Smooth muscle cell (in vitro differentiated cells): ENCODE results near the gene CORIN. TPM values are rescaled to one million over a fixed set of nuclear protein-coding genes. Genes with fewer than 3 reads are reported as not detected.

Experiments
- DNase-seq: peaks from one replicate; lab custom pipeline; 2025; ENCODE audit not compliant: unreplicated experiment; lab: John Stamatoyannopoulos, UW
- H2AFZ ChIP-seq: fragments of 200-600 bp; sonication (generic); 2 replicates; pipeline ENCODE4 v1.6.0; 2016; ENCODE audit warnings: antibody characterized with exemption, low read depth, mild to moderate bottlenecking
- H3F3A ChIP-seq: fragments of 200-600 bp; sonication (generic); 2 replicates; pipeline ENCODE4 v1.6.0; 2017; ENCODE audit warnings: antibody characterized with exemption, low read depth
- H3K27ac ChIP-seq: fragments of 200-600 bp; sonication (generic); 2 replicates; pipeline ENCODE4 v1.5.1; 2016; ENCODE audit warnings: low read depth, mild to moderate bottlenecking
- H3K27me3 ChIP-seq: fragments of 200-600 bp; sonication (generic); 2 replicates; pipeline ENCODE4 v1.6.1; 2016; ENCODE audit warnings: low read depth, mild to moderate bottlenecking
- H3K36me3 ChIP-seq: fragments of 200-600 bp; sonication (generic); 2 replicates; pipeline ENCODE4 v1.5.1; 2016; ENCODE audit warnings: low read depth
- H3K4me1 ChIP-seq: fragments of 200-600 bp; sonication (generic); 2 replicates; pipeline ENCODE4 v1.5.1; 2016; ENCODE audit warnings: low read depth
- H3K4me2 ChIP-seq: fragments of 200-600 bp; sonication (generic); 2 replicates; pipeline ENCODE4 v1.6.0; 2016; ENCODE audit warnings: mild to moderate bottlenecking
- H3K4me3 ChIP-seq: fragments of 200-600 bp; sonication (generic); 2 replicates; pipeline ENCODE4 v1.5.1; 2016; ENCODE audit warnings: mild to moderate bottlenecking
- H3K79me2 ChIP-seq: fragments of 200-600 bp; sonication (generic); 2 replicates; pipeline ENCODE4 v1.6.0; 2016; ENCODE audit warnings: low read depth, mild to moderate bottlenecking
- H3K9ac ChIP-seq: fragments of 200-600 bp; sonication (generic); 2 replicates; pipeline ENCODE4 v1.6.0; 2016; ENCODE audit warnings: low read depth
- H3K9me3 ChIP-seq: fragments of 200-600 bp; sonication (generic); replicated peaks from 2 replicates; pipeline ENCODE4 v1.5.1; 2016; ENCODE audit warnings: low read depth
- H4K20me1 ChIP-seq: fragments of 200-600 bp; sonication (generic); 2 replicates; pipeline ENCODE4 v1.6.0; 2016; ENCODE audit warnings: low read depth
- CTCF ChIP-seq: fragments of 200-600 bp; sonication (generic); IDR thresholded peaks from 2 replicates; pipeline ENCODE4 v1.5.1; 2017; ENCODE audit warnings: borderline replicate concordance, mild to moderate bottlenecking, antibody characterized with exemption; ENCODE audit not compliant: insufficient read depth, poor library complexity, severe bottlenecking
- WGBS: methylation state at CpG from one replicate; pipeline ENCODE4 v1.1.7; 2016; ENCODE audit warnings: low lambda C conversion rate; 5-methylcytosine and 5-hydroxymethylcytosine counted together
- polyA plus RNA-seq: library from polyadenylated mRNA; unstranded; fragments of >200 nt; fragmentation: Nextera tagmentation; extraction: Ambion mirVana; gene quantifications from 2 replicates; pipeline ENCODE4 v1.2.1, GENCODE V29; 2016
- total RNA-seq: library from RNA; depleted of rRNA; stranded (reverse); fragments of >200 nt; gene quantifications from 2 replicates; pipeline ENCODE4 v1.2.3, GENCODE V29; 2014

Gene CORIN
- total and polyA plus RNA-seq, 2 experiments from 2014 or later, result 0.27 to 1.8 TPM

- H2AFZ ChIP-seq, result no peak overlapping the region
- no peak overlapping the region for H3K9ac ChIP-seq
- no peaks in the 10 kb centered on the region for H3F3A ChIP-seq
- no peak overlapping the region for H3K4me3 ChIP-seq
- WGBS, result 97% methylated on average over 3 of the region's 3 CpGs
- H3K79me2 ChIP-seq, result no peaks in the 10 kb centered on the region
- no peaks in the 10 kb centered on the region for H3K36me3 ChIP-seq
- H3K9me3 ChIP-seq, result no peaks in the 10 kb centered on the region
- H3K4me1 ChIP-seq, result no peaks in the 10 kb centered on the region
- DNase-seq, result no peak
- H3K27me3 ChIP-seq, result no peaks in the 10 kb centered on the region
- H3K27ac ChIP-seq, result no peak overlapping the region
- no peak for TF ChIP-seq CTCF
- no peak overlapping the region for H3K4me2 ChIP-seq
- H4K20me1 ChIP-seq, result no peaks in the 10 kb centered on the region
Observed at GRCh38 chr4:47654972-47655693, 182.7 kb downstream of the CORIN start.

GRCh38 chr4:47652092-47652491, 185.8 kb downstream of the CORIN start:
- Histone ChIP-seq H2AFZ (no peak overlapping the region), H3K4me1 (no peaks in the 10 kb centered on the region), H3K4me3 (no peak overlapping the region), H3F3A (no peaks in the 10 kb centered on the region), H4K20me1 (no peaks in the 10 kb centered on the region), H3K27me3 (no peaks in the 10 kb centered on the region), H3K36me3 (no peaks in the 10 kb centered on the region), H3K4me2 (no peak overlapping the region), H3K27ac (no peak overlapping the region), H3K9me3 (no peaks in the 10 kb centered on the region), H3K9ac (no peak overlapping the region), H3K79me2 (no peaks in the 10 kb centered on the region)
- 75% methylated on average over 2 of the region's 2 CpGs for WGBS
- no peak for DNase-seq
- no peak for TF ChIP-seq CTCF

- no peak for TF ChIP-seq CTCF
- H3K4me2 ChIP-seq, result no peak overlapping the region
- H3K36me3 ChIP-seq, result no peaks in the 10 kb centered on the region
- no peaks in the 10 kb centered on the region for H3F3A ChIP-seq
- no peak overlapping the region for H3K27ac ChIP-seq
- no peaks in the 10 kb centered on the region for H3K4me1 ChIP-seq
- no peak for DNase-seq
- no peaks in the 10 kb centered on the region for H3K27me3 ChIP-seq
- H3K79me2 ChIP-seq, result no peaks in the 10 kb centered on the region
- no peak overlapping the region for H3K4me3 ChIP-seq
- H3K9ac ChIP-seq, result no peak overlapping the region
- 69% methylated on average over 3 of the region's 3 CpGs for WGBS
- H2AFZ ChIP-seq, result no peak overlapping the region
- H3K9me3 ChIP-seq, result no peaks in the 10 kb centered on the region
- H4K20me1 ChIP-seq, result no peaks in the 10 kb centered on the region
Observed at GRCh38 chr4:47651231-47651630, 186.6 kb downstream of the CORIN start.

- Histone ChIP-seq H3K79me2 (no peaks in the 10 kb centered on the region), H3K9me3 (no peaks in the 10 kb centered on the region), H3K36me3 (no peaks in the 10 kb centered on the region), H3F3A (no peaks in the 10 kb centered on the region), H4K20me1 (no peaks in the 10 kb centered on the region), H3K4me2 (peak overlapping the region; percentile 10), H2AFZ (no peak overlapping the region), H3K4me1 (no peaks in the 10 kb centered on the region), H3K4me3 (no peak overlapping the region), H3K27me3 (no peaks in the 10 kb centered on the region), H3K27ac (no peak overlapping the region), H3K9ac (no peak overlapping the region)
- 27% methylated on average over 2 of the region's 2 CpGs for WGBS
- no peak for DNase-seq
- TF ChIP-seq CTCF, result no peak
Observed at GRCh38 chr4:47650584-47651130, 187.2 kb downstream of the CORIN start.
